Activated T-cell treated with anti-CD3 and anti-CD28 coated beads for 1 hour (primary cell): Measurements from ENCODE around the gene ELMO1.

Experiments used
- DNase-seq: peaks from one replicate; pipeline ENCODE4 v3.0.0-alpha.2; 2020; ENCODE audit warnings: low read depth

The ELMO1 gene

GRCh38 chr7:37368540-37368939 is 80.1 kb downstream of the ELMO1 start:
- no peak for DNase-seq

GRCh38 chr7:37367010-37367409 is 81.7 kb downstream of the ELMO1 start:
- no peak for DNase-seq

GRCh38 chr7:37366445-37366844 is 82.2 kb downstream of the ELMO1 start:
- DNase-seq: no peak

GRCh38 chr7:37365405-37365804 is 83.3 kb downstream of the ELMO1 start:
- no peak for DNase-seq

GRCh38 chr7:37364856-37365255 is 83.8 kb downstream of the ELMO1 start:
- DNase-seq: no peak

- DNase-seq: no peak
Measured at GRCh38 chr7:37363536-37364491, 84.8 kb downstream of the ELMO1 start.

GRCh38 chr7:37362802-37363201 is 85.9 kb downstream of the ELMO1 start:
- DNase-seq: no peak

GRCh38 chr7:37360484-37360883 is 88.2 kb downstream of the ELMO1 start:
- no peak for DNase-seq

- no peak for DNase-seq
Measured at GRCh38 chr7:37359662-37360444, 88.8 kb downstream of the ELMO1 start.

GRCh38 chr7:37359180-37359579 is 89.5 kb downstream of the ELMO1 start:
- DNase-seq: no peak

GRCh38 chr7:37357637-37357996 is 91.0 kb downstream of the ELMO1 start:
- no peak for DNase-seq

- DNase-seq: no peak
Measured at GRCh38 chr7:37356911-37357636, 91.6 kb downstream of the ELMO1 start.

GRCh38 chr7:37354656-37355131 is 94.0 kb downstream of the ELMO1 start:
- peak; percentile 27 for DNase-seq

- no peak for DNase-seq
Measured at GRCh38 chr7:37353949-37354655, 94.6 kb downstream of the ELMO1 start.

- DNase-seq: peak; percentile 46
Measured at GRCh38 chr7:37352974-37353948, 95.4 kb downstream of the ELMO1 start.

GRCh38 chr7:37352251-37352880 is 96.3 kb downstream of the ELMO1 start:
- no peak for DNase-seq

GRCh38 chr7:37351716-37352115 is 96.9 kb downstream of the ELMO1 start:
- no peak for DNase-seq

GRCh38 chr7:37349979-37350590 is 98.6 kb downstream of the ELMO1 start:
- no peak for DNase-seq

- DNase-seq: no peak
Measured at GRCh38 chr7:37348982-37349381, 99.7 kb downstream of the ELMO1 start.
